Upper lobe of right lung (tissue), 1 donor: ENCODE data around the gene METTL1. TPM values are rescaled to one million over a fixed set of nuclear protein-coding genes. Genes with fewer than 3 reads are reported as not detected.

Experiments
- ATAC-seq: fragments of 200-7000 bp; cut with Tn5 transposase; one replicate; pipeline ENCODE4 v1.9.1; 2020; ENCODE audit warnings: mild to moderate bottlenecking, moderate library complexity
- DNase-seq: peaks from one replicate; pipeline ENCODE4 v3.0.0-alpha.2; 2020
- H3K27ac ChIP-seq: fragments of 200-600 bp; one replicate; pipeline ENCODE4 v1.8.0; 2022
- H3K27me3 ChIP-seq: fragments of 200-600 bp; one replicate; pipeline ENCODE4 v1.8.0; 2022; ENCODE audit warnings: mild to moderate bottlenecking
- H3K36me3 ChIP-seq: fragments of 200-600 bp; one replicate; pipeline ENCODE4 v1.8.0; 2022
- H3K4me1 ChIP-seq: fragments of 200-600 bp; one replicate; pipeline ENCODE4 v1.8.0; 2022
- H3K4me3 ChIP-seq: fragments of 200-600 bp; one replicate; pipeline ENCODE4 v1.8.0; 2022; ENCODE audit warnings: mild to moderate bottlenecking
- H3K9me3 ChIP-seq: fragments of 200-600 bp; one replicate; pipeline ENCODE4 v1.8.0; 2022
- CTCF ChIP-seq: fragments of 200-600 bp; IDR thresholded peaks from one replicate; pipeline ENCODE4 v1.8.0; 2022; ENCODE audit warnings: antibody characterized with exemption
- intact Hi-C: fragments of 100-400 bp; cut with DNase I; formaldehyde crosslinking; loops from one replicate; pipeline ENCODE4 v1.11.0; 2022
- total RNA-seq: library from RNA; stranded (reverse); fragmentation: NEBNext Ultra II Directional; extraction: Animal tissue kit (Norgen Biotek cat#: 25700); gene quantifications from one replicate; pipeline ENCODE4 v1.2.1, GENCODE V29; 2021
- donor health status: DM: no; HTN: yes; CAD: no; lungs with severe emphysema.

The METTL1 gene
- total RNA-seq, 1 donor from 2014 or later = 26.9 TPM

- intact Hi-C loops = no loop called here
- DNase-seq (no peak), ATAC-seq (no peak)
- TF ChIP-seq CTCF = no peak
- Histone ChIP-seq H3K9me3 (no peaks in the 10 kb centered on the region), H3K27ac (no peak overlapping the region), H3K27me3 (no peaks in the 10 kb centered on the region), H3K4me3 (peak overlapping the region; percentile 66), H3K36me3 (peaks cover 32% of the 10 kb centered on the region), H3K4me1 (peaks cover 38% of the 10 kb centered on the region)
Observed at GRCh38 chr12:57753756-57754337, 18.1 kb downstream of the METTL1 start.

GRCh38 chr12:57752668-57753000 lies 19.3 kb downstream of the METTL1 start:
- DNase-seq (no peak), ATAC-seq (no peak)
- Histone ChIP-seq H3K4me1 (peaks cover 38% of the 10 kb centered on the region), H3K27ac (peak overlapping the region; percentile 67), H3K27me3 (no peaks in the 10 kb centered on the region), H3K9me3 (no peaks in the 10 kb centered on the region), H3K36me3 (peaks cover 32% of the 10 kb centered on the region), H3K4me3 (peak overlapping the region; percentile 92)
- TF ChIP-seq CTCF = no peak
- intact Hi-C loops = no loop called here

GRCh38 chr12:57751788-57752667 lies 19.9 kb downstream of the METTL1 start, which contains the start of gene CDK4:
CDK4 (minus strand) TSS chr12:57752310; CDS start chr12:57751717, 593 bp downstream.
- DNase-seq = peak; percentile 99
- intact Hi-C loops = no loop called here
- TF ChIP-seq CTCF = no peak
- peak within 1 kb of the TSS; percentile 91 for H3K27ac ChIP-seq
- H3K9me3 ChIP-seq = no peaks in the 10 kb centered on the region
- H3K4me3 ChIP-seq = peak within 1 kb of the TSS; percentile 92
- H3K27me3 ChIP-seq = no peaks in the 10 kb centered on the region
- peaks cover 37% of the 10 kb centered on the region for H3K36me3 ChIP-seq
- H3K4me1 ChIP-seq = peaks cover 38% of the 10 kb centered on the region
- ATAC-seq = peak; percentile 91

GRCh38 chr12:57751432-57751787 lies 20.5 kb downstream of the METTL1 start:
- Histone ChIP-seq H3K36me3 (peaks cover 40% of the 10 kb centered on the region), H3K27ac (peak overlapping the region; percentile 91)

More at GRCh38 chr12:57751432-57751787, 20.5 kb downstream of the METTL1 start:
- H3K4me1 ChIP-seq = peaks cover 36% of the 10 kb centered on the region
- no peaks in the 10 kb centered on the region for H3K9me3 ChIP-seq
- H3K27me3 ChIP-seq = no peaks in the 10 kb centered on the region
- DNase-seq (no peak), ATAC-seq (no peak)
- no peak for TF ChIP-seq CTCF
- peak overlapping the region; percentile 92 for H3K4me3 ChIP-seq
- intact Hi-C loops = no loop called here
